DND-41 (cell line): ENCODE results near the gene BBC3.

Source experiments
- ATAC-seq: fragments of 200-7000 bp; cut with Tn5 transposase; 3 replicates; pipeline ENCODE4 v1.9.1; 2021; ENCODE audit warnings: low read depth; ENCODE audit not compliant: insufficient read depth
- DNase-seq: peaks from one replicate; pipeline ENCODE4 v3.0.0-alpha.2; 2020
- H2AFZ ChIP-seq: 2 replicates; pipeline ENCODE4 v1.6.0; 2012; ENCODE audit warnings: low read depth, low read length
- H3K27ac ChIP-seq: 2 replicates; pipeline ENCODE4 v1.5.1; 2012; ENCODE audit warnings: low read length, inconsistent platforms
- H3K27me3 ChIP-seq: fragments of 200-600 bp; sonication (generic); 2 replicates; pipeline ENCODE4 v1.6.0; 2012; ENCODE audit warnings: low read length, mild to moderate bottlenecking, inconsistent platforms; ENCODE audit not compliant: insufficient read depth, poor library complexity
- H3K36me3 ChIP-seq: 2 replicates; pipeline ENCODE4 v1.5.1; 2012; ENCODE audit warnings: low read length, inconsistent platforms; ENCODE audit not compliant: insufficient read depth
- H3K4me1 ChIP-seq: 2 replicates; pipeline ENCODE4 v1.5.1; 2012; ENCODE audit warnings: mild to moderate bottlenecking, low read length; ENCODE audit not compliant: insufficient read depth
- H3K4me2 ChIP-seq: 2 replicates; pipeline ENCODE4 v1.6.0; 2012; ENCODE audit warnings: mild to moderate bottlenecking, moderate library complexity, low read length, inconsistent platforms; ENCODE audit not compliant: insufficient read depth
- H3K4me3 ChIP-seq, 2 experiments: fragments of 200-600 bp in 1 of 2; shearing (Covaris generic) in 1 of 2; 2 replicates each; pipeline ENCODE4 v1.5.1; 2012 to 2016; ENCODE audit warnings: inconsistent platforms in 2 of 2, low read length in 2 of 2, mild to moderate bottlenecking in 2 of 2, low read depth in 1 of 2, moderate library complexity in 1 of 2
- H3K79me2 ChIP-seq: 2 replicates; pipeline ENCODE4 v1.6.0; 2012; ENCODE audit warnings: low read length, inconsistent platforms; ENCODE audit not compliant: insufficient read depth
- H3K9ac ChIP-seq: 2 replicates; pipeline ENCODE4 v1.6.0; 2012; ENCODE audit warnings: low read depth, mild to moderate bottlenecking, inconsistent platforms, low read length, moderate library complexity
- H3K9me3 ChIP-seq: 2 replicates; pipeline ENCODE4 v1.5.1; 2012; ENCODE audit warnings: low read length, moderate library complexity, mild to moderate bottlenecking, inconsistent platforms; ENCODE audit not compliant: insufficient read depth, severe bottlenecking
- H4K20me1 ChIP-seq: 2 replicates; pipeline ENCODE4 v1.6.0; 2012; ENCODE audit warnings: low read length; ENCODE audit not compliant: insufficient read depth
- CTCF ChIP-seq: IDR thresholded peaks from 2 replicates; pipeline ENCODE4 v1.5.1; 2012; ENCODE audit warnings: borderline replicate concordance, low read length, moderate library complexity, mild to moderate bottlenecking; ENCODE audit not compliant: poor library complexity, severe bottlenecking; ENCODE audit errors: extremely low read depth
- EZH2 ChIP-seq: IDR thresholded peaks from 3 replicates; pipeline ENCODE4 v1.6.1; 2012; ENCODE audit warnings: borderline replicate concordance, low read depth, mild to moderate bottlenecking, moderate library complexity, low read length, inconsistent platforms; ENCODE audit not compliant: severe bottlenecking

Gene BBC3

GRCh38 chr19:47197141-47197540 lies 33.9 kb downstream of the BBC3 start:
- H3K36me3 ChIP-seq, result peaks cover 81% of the 10 kb centered on the region
- peaks cover 11% of the 10 kb centered on the region for H4K20me1 ChIP-seq
- no peak for DNase-seq
- no peaks in the 10 kb centered on the region for H3K27me3 ChIP-seq
- no peaks in the 10 kb centered on the region for H3K4me1 ChIP-seq
- H3K27ac ChIP-seq, result no peak overlapping the region
- H3K79me2 ChIP-seq, result peaks cover 17% of the 10 kb centered on the region
- H3K4me3 ChIP-seq, result no peak overlapping the region
- no peaks in the 10 kb centered on the region for H3K9me3 ChIP-seq
- H3K9ac ChIP-seq, result no peak overlapping the region
- TF ChIP-seq EZH2 (no peak), CTCF (no peak)
- no peak overlapping the region for H3K4me2 ChIP-seq
- no peak for ATAC-seq
- H2AFZ ChIP-seq, result no peak overlapping the region

GRCh38 chr19:47195434-47195833 lies 35.6 kb downstream of the BBC3 start:
- Histone ChIP-seq H3K4me1 (no peaks in the 10 kb centered on the region), H3K79me2 (peaks cover 30% of the 10 kb centered on the region), H4K20me1 (peaks cover 18% of the 10 kb centered on the region), H3K4me2 (no peak overlapping the region), H3K9ac (no peak overlapping the region), H3K27ac (no peak overlapping the region), H3K9me3 (no peaks in the 10 kb centered on the region), H3K36me3 (peaks cover 78% of the 10 kb centered on the region), H3K4me3 (no peak overlapping the region), H2AFZ (no peak overlapping the region), H3K27me3 (no peaks in the 10 kb centered on the region)
- no peak for DNase-seq
- no peak for ATAC-seq
- TF ChIP-seq CTCF (no peak), EZH2 (no peak)

- H3K9ac ChIP-seq, result no peak overlapping the region
- H3K79me2 ChIP-seq, result peaks cover 57% of the 10 kb centered on the region
These were observed 40.8 kb downstream of the BBC3 start for GRCh38 chr19:47190167-47190727.

More at GRCh38 chr19:47190167-47190727, 40.8 kb downstream of the BBC3 start:
- ATAC-seq (no peak), DNase-seq (no peak)
- peaks cover 31% of the 10 kb centered on the region for H4K20me1 ChIP-seq
- H3K4me2 ChIP-seq, result no peak overlapping the region
- no peak overlapping the region for H3K4me3 ChIP-seq
- no peaks in the 10 kb centered on the region for H3K4me1 ChIP-seq
- no peak for TF ChIP-seq EZH2
- no peak for TF ChIP-seq CTCF
- H3K27ac ChIP-seq, result 0 out of 2 replicates have a peak overlapping the region, but pooled peaks have one; percentile 19
- no peaks in the 10 kb centered on the region for H3K27me3 ChIP-seq
- H3K9me3 ChIP-seq, result no peaks in the 10 kb centered on the region
- no peak overlapping the region for H2AFZ ChIP-seq
- peaks cover 81% of the 10 kb centered on the region for H3K36me3 ChIP-seq
